Measurements from ENCODE around the gene ATP2A2. TPM values are rescaled to one million over a fixed set of nuclear protein-coding genes. Genes with fewer than 3 reads are reported as not detected.
A peak's percentile ranks its signal among the peaks of the same experiment; 100 is the strongest.

The ATP2A2 gene
- total and polyA plus RNA-seq, 4 donors, result 20.9 to 198 (median 67.6) TPM

GRCh38 chr12:110270125-110270962 lies 10.7 kb upstream of the ATP2A2 start:
- peak; percentile 25 for TF ChIP-seq SP1 (IDR thresholded peaks at IDR 0.05)
- TF ChIP-seq HNF4A (conservative IDR thresholded peaks at IDR 0.05), result peak in 1 of 2 donors; percentile 20
- TF ChIP-seq YY1 (IDR thresholded peaks at IDR 0.05), result no peak
- TF ChIP-seq RAD21 (IDR thresholded peaks at IDR 0.05), result peak in 1 of 2 donors; percentile 19
- DNase-seq (ENCODE audit: low spot score), result no peak
- H3K27ac ChIP-seq (ENCODE audit: low read depth in 1 of 2, low read length in 2 of 2), result peak overlapping the region in 1 of 2 donors; percentile 6
- 73% methylated on average over 5 of the region's 5 CpGs for WGBS
- H3K9ac ChIP-seq (ENCODE audit: low read depth in 1 of 2, low read length in 2 of 2), result peak overlapping the region in 1 of 2 donors; percentile 10
- H3K4me1 ChIP-seq (ENCODE audit: control insufficient read depth in 4 of 4, insufficient read depth in 4 of 4, low read length in 3 of 4), result peaks cover 0 to 12% (median 9%) of the 10 kb centered on the region in 4 donors
- no peak overlapping the region for H3K4me3 ChIP-seq (ENCODE audit: low read depth in 1 of 3, low read length in 3 of 3)
- no peaks in the 10 kb centered on the region for H3K36me3 ChIP-seq (ENCODE audit: control insufficient read depth in 4 of 4, insufficient read depth in 3 of 4, low read depth in 1 of 4, low read length in 3 of 4)
- H3K27me3 ChIP-seq (ENCODE audit: control insufficient read depth in 4 of 4, insufficient read depth in 4 of 4, low read length in 3 of 4), result no peaks in the 10 kb centered on the region
- H3K9me3 ChIP-seq (ENCODE audit: control insufficient read depth in 4 of 4, low read length in 3 of 4), result no peaks in the 10 kb centered on the region

DNA sequence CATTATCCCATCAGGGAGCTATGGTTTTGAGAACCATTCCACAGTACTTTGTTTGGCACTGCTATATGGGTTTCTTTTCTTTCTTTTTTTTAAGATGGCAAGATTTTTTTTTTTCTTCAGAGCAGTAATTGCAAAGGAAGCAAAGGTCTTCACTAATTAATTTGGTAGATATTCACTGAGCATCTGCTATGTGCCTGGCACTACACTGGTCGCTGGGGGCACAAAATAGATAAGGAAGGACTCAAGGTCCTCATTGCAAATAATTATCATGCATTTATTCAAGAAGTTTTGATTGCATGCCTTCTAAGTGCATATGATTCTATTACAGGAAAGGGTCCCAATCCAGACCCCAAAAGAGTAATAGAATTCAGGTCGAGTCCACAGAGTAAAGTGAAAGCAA lies 10.0 kb upstream of the ATP2A2 start:
- 81% methylated on average over 2 of the region's 2 CpGs for WGBS
- no peak for TF ChIP-seq ZBTB33 (IDR thresholded peaks at IDR 0.05)
- TF ChIP-seq NR2F2 (IDR thresholded peaks at IDR 0.05), result no peak
- no peak for TF ChIP-seq RAD21 (IDR thresholded peaks at IDR 0.05)
- TF ChIP-seq FOXA1 (IDR thresholded peaks at IDR 0.05), result no peak
- no peak for TF ChIP-seq REST (IDR thresholded peaks at IDR 0.05)
- no peak for TF ChIP-seq GABPA (IDR thresholded peaks at IDR 0.05 in 1 of 2, conservative IDR thresholded peaks at IDR 0.05 in 1 of 2)
- TF ChIP-seq, protein P1, sequence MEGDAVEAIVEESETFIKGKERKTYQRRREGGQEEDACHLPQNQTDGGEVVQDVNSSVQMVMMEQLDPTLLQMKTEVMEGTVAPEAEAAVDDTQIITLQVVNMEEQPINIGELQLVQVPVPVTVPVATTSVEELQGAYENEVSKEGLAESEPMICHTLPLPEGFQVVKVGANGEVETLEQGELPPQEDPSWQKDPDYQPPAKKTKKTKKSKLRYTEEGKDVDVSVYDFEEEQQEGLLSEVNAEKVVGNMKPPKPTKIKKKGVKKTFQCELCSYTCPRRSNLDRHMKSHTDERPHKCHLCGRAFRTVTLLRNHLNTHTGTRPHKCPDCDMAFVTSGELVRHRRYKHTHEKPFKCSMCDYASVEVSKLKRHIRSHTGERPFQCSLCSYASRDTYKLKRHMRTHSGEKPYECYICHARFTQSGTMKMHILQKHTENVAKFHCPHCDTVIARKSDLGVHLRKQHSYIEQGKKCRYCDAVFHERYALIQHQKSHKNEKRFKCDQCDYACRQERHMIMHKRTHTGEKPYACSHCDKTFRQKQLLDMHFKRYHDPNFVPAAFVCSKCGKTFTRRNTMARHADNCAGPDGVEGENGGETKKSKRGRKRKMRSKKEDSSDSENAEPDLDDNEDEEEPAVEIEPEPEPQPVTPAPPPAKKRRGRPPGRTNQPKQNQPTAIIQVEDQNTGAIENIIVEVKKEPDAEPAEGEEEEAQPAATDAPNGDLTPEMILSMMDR (IDR thresholded peaks at IDR 0.05; ENCODE audit: low read depth, low read length, missing input control), result no peak
- TF ChIP-seq RXRA (IDR thresholded peaks at IDR 0.05), result no peak
- no peak for TF ChIP-seq ATF3 (IDR thresholded peaks at IDR 0.05)
- no peak for TF ChIP-seq HNF4G (IDR thresholded peaks at IDR 0.05)
- TF ChIP-seq YY1 (IDR thresholded peaks at IDR 0.05), result no peak
- H3K4me3 ChIP-seq (ENCODE audit: low read depth in 1 of 3, low read length in 3 of 3), result no peak overlapping the region
- H3K9me3 ChIP-seq (ENCODE audit: control insufficient read depth in 4 of 4, low read length in 3 of 4), result no peaks in the 10 kb centered on the region
- H3K27ac ChIP-seq (ENCODE audit: low read depth in 1 of 2, low read length in 2 of 2), result no peak overlapping the region
- H3K9ac ChIP-seq (ENCODE audit: low read depth in 1 of 2, low read length in 2 of 2), result peak overlapping the region in 1 of 2 donors; percentile 10
- H3K4me1 ChIP-seq (ENCODE audit: control insufficient read depth in 4 of 4, insufficient read depth in 4 of 4, low read length in 3 of 4), result peaks cover 0 to 12% (median 9%) of the 10 kb centered on the region in 4 donors
- H3K27me3 ChIP-seq (ENCODE audit: control insufficient read depth in 4 of 4, insufficient read depth in 4 of 4, low read length in 3 of 4), result no peaks in the 10 kb centered on the region
- no peak for DNase-seq (ENCODE audit: low spot score)
- no peaks in the 10 kb centered on the region for H3K36me3 ChIP-seq (ENCODE audit: control insufficient read depth in 4 of 4, insufficient read depth in 3 of 4, low read depth in 1 of 4, low read length in 3 of 4)

Data from liver (tissue), 9 donors.